HG03139 (cell line): Measurements from ENCODE around the gene PCDHGB5.

Experiments used
- ATAC-seq: cut with Tn5 transposase; IDR thresholded peaks from one replicate; pipeline ENCODE4 v1.9.1; 2021; ENCODE audit not compliant: unreplicated experiment

Gene PCDHGB5

DNA sequence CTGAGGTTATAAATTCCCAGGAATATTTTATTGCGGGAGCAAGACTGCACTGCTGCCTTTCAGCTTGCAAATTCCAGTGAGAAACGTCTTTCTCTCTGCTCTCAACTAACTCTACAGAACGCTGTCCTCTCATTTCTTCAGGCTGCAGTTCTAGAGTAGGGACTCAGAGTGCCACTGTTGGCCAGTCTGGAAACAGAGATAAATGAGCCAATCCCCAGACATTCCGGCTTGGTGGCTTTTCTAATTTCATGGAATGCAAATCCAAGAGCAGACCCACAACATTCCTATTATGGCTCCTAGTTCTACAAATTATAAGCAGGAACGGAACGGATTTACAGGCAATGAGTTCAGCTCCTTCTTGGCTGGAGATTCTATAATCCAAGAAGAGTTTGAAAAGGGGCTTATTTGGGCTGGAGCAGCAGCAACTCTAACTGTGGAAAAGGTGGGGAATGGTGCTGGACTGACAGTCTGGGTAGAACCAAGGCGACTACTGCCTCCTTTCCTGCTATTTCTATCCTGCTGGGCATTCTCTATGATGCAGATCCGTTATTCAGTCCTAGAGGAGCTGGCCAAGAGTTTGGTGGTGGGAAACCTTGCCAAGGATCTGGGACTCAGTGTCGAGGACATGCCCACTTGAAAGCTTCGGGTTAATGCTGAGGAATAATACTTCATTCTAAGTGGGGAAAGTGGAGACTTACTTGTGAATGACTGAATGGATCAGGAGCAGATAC, 41.8 kb downstream of the PCDHGB5 start:
- ATAC-seq: no peak

DNA sequence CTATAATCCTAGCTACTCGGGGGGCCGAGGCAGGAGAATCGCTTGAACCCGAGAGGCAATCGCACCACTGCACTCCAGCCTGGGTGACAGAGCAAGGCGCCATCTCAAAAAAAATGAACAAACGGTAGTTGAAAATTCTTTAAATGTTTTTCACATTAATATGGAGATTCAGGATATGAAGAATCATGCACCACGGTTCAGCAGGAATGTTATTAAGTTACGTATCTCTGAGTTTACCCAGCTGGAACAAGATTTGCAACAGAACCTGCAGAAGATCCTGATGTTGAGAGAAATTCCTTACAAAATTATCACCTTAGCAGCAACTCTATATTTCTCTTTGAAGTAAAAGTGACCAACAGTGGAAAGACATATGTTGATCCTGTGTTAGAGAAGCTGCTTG, 42.6 kb downstream of the PCDHGB5 start:
- no peak for ATAC-seq

DNA sequence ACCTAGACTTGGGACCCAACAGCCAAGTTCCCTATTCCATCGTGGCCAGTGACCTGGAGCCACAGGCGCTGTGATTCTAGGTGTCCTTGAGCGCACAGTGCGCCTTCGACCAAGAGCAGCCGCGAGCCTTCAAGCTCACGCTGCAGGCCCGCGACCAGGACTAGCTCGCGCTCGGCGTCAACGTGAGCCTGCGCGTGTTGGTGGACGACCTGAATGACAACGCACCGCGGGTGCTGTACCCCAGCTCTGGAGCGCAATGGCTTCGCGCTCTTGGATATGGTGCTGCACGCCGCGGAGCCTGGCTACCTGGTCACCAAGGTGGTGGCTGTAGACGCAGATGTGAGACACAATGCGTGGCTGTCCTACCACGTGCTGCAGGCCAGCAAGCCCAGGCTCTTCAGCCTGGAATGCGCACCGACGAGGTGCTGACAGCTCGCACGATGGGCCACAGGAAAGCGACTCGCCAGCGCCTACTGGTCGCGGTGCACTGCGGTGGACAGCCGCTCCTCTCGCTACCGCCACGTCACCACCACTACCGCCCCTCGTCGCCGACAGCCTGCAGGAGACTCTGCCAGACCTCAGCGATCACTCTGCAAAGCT, 43.9 kb downstream of the PCDHGB5 start:
- ATAC-seq: no peak
